Endothelial cell of umbilical vein (primary cell): Measurements from ENCODE around the gene DPH1. TPM values are rescaled to one million over a fixed set of nuclear protein-coding genes. Genes with fewer than 3 reads are reported as not detected.

Experiments
- BruUV-seq: library from RNA; stranded (reverse); fragments of 400-500 nt; replicated peaks from 2 replicates; lab custom pipeline; 2021; lab: Mats Ljungman, UMichigan
- CTCF ChIA-PET: fragments of 300-600, 350-600 bp; sonication (Branson Sonifier 250); formaldehyde crosslinking; loops from one replicate; lab custom pipeline; 2021; ENCODE audit warnings: antibody characterized with exemption, inconsistent platforms; lab: Charles Lee
- POLR2A ChIA-PET: fragments of 300-600, 350-600 bp; sonication (Branson Sonifier 250); formaldehyde crosslinking; loops from one replicate; lab custom pipeline; 2021; ENCODE audit warnings: antibody characterized with exemption, inconsistent platforms; lab: Charles Lee
- DNase-seq: peaks from one replicate; pipeline ENCODE4 v3.0.0-alpha.2; 2011; ENCODE audit warnings: low read depth, low spot score
- FAIRE-seq: peaks from 2 replicates; lab custom pipeline; 2011; peaks lifted over from hg19 to GRCh38; lab: Jason Lieb, UNC
- H2AFZ ChIP-seq: 2 replicates; pipeline ENCODE4 v1.6.0; 2012; ENCODE audit warnings: low read depth, low read length, control low read depth, inconsistent platforms
- H3K27ac ChIP-seq: 2 replicates; pipeline ENCODE4 v1.5.1; 2011; ENCODE audit warnings: low read depth, mild to moderate bottlenecking, control low read depth, low read length, moderate library complexity; ENCODE audit not compliant: insufficient read depth
- H3K27me3 ChIP-seq, 2 experiments: 2 replicates each; pipeline versions ENCODE4 v1.6.0 to v1.6.1; 2011; ENCODE audit warnings: low read length in 2 of 2, mixed read lengths in 1 of 2; ENCODE audit not compliant: control insufficient read depth in 2 of 2, insufficient read depth in 2 of 2
- H3K36me3 ChIP-seq, 2 experiments: 2 replicates in 1 of 2; 3 replicates in 1 of 2; pipeline ENCODE4 v1.5.1; 2011; ENCODE audit warnings: low read length in 2 of 2, mild to moderate bottlenecking in 1 of 2, moderate library complexity in 1 of 2; ENCODE audit not compliant: control insufficient read depth in 2 of 2, insufficient read depth in 2 of 2; ENCODE audit errors: extremely low read depth in 1 of 2
- H3K4me1 ChIP-seq: 3 replicates; pipeline ENCODE4 v1.5.1; 2011; ENCODE audit warnings: mild to moderate bottlenecking, low read length; ENCODE audit not compliant: control insufficient read depth, insufficient read depth; ENCODE audit errors: extremely low read depth
- H3K4me2 ChIP-seq: 2 replicates; pipeline ENCODE4 v1.6.1; 2011; ENCODE audit warnings: low read length, control low read depth, mixed read lengths; ENCODE audit not compliant: insufficient read depth
- H3K4me3 ChIP-seq, 3 experiments: fragments of 200-600 bp in 1 of 3; sonication (generic), shearing (Covaris generic) in 1 of 3; replicated peaks in 1 of 3; 2 replicates each; pipeline ENCODE4 v1.5.1; 2011 to 2016; ENCODE audit warnings: control low read depth in 3 of 3, low read length in 3 of 3, mild to moderate bottlenecking in 2 of 3, inconsistent platforms in 1 of 3, low read depth in 1 of 3, moderate library complexity in 1 of 3; ENCODE audit not compliant: insufficient read depth in 1 of 3
- H3K79me2 ChIP-seq: 2 replicates; pipeline ENCODE4 v1.6.0; 2012; ENCODE audit warnings: low read length, inconsistent platforms; ENCODE audit not compliant: control insufficient read depth, insufficient read depth
- H3K9ac ChIP-seq: replicated peaks from 2 replicates; pipeline ENCODE3; 2011; ENCODE audit warnings: low read length, control low read depth; ENCODE audit not compliant: insufficient read depth; ENCODE audit errors: extremely low read depth
- H3K9me1 ChIP-seq: replicated peaks from 3 replicates; pipeline ENCODE4 v1.6.0; 2011; ENCODE audit warnings: mild to moderate bottlenecking, low read length; ENCODE audit not compliant: control insufficient read depth, insufficient read depth; ENCODE audit errors: extremely low read depth
- H3K9me3 ChIP-seq: replicated peaks from 2 replicates; pipeline ENCODE4 v1.5.1; 2012; ENCODE audit warnings: low read length, inconsistent platforms; ENCODE audit not compliant: control insufficient read depth, insufficient read depth
- H4K20me1 ChIP-seq: replicated peaks from 2 replicates; pipeline ENCODE3; 2011; ENCODE audit warnings: mild to moderate bottlenecking, low read length; ENCODE audit not compliant: control insufficient read depth, insufficient read depth; ENCODE audit errors: extremely low read depth
- CTCF ChIP-seq, 2 donors: IDR thresholded peaks; 1 replicate in 1 of 2; 2 replicates in 1 of 2; pipeline ENCODE4 v1.5.1; 2011; ENCODE audit warnings: low read length in 2 of 2, mild to moderate bottlenecking in 2 of 2, moderate library complexity in 2 of 2, control low read depth in 1 of 2, inconsistent platforms in 1 of 2, low read depth in 1 of 2; ENCODE audit not compliant: insufficient read depth in 1 of 2; ENCODE audit errors: extremely low read depth in 1 of 2
- EZH2 ChIP-seq: IDR thresholded peaks from 2 replicates; pipeline ENCODE4 v1.6.1; 2012; ENCODE audit warnings: borderline replicate concordance, low read depth, mild to moderate bottlenecking, moderate library complexity, low read length, inconsistent platforms; ENCODE audit not compliant: severe bottlenecking
- FOS ChIP-seq: IDR thresholded peaks from 2 replicates; pipeline ENCODE4 v1.6.1; 2011; ENCODE audit warnings: mild to moderate bottlenecking, low read length, moderate library complexity, borderline replicate concordance; ENCODE audit not compliant: insufficient read depth
- GATA2 ChIP-seq: IDR thresholded peaks from 2 replicates; pipeline ENCODE4 v1.7.0; 2011; ENCODE audit warnings: low read depth, mild to moderate bottlenecking, moderate library complexity, mixed read lengths, low read length; ENCODE audit not compliant: insufficient read length, insufficient read depth
- JUN ChIP-seq: IDR thresholded peaks from 2 replicates; pipeline ENCODE4 v1.6.1; 2011; ENCODE audit warnings: borderline replicate concordance, low read depth; ENCODE audit not compliant: insufficient read length, insufficient read depth
- MAX ChIP-seq: IDR thresholded peaks from 2 replicates; pipeline ENCODE4 v1.6.1; 2011; ENCODE audit not compliant: insufficient read depth, insufficient read length
- MYC ChIP-seq: IDR thresholded peaks from one replicate; pipeline ENCODE4 v1.6.1; 2011; ENCODE audit warnings: mild to moderate bottlenecking, low read depth, low read length
- POLR2A ChIP-seq: IDR thresholded peaks from 2 replicates; pipeline ENCODE4 v1.6.1; 2012; ENCODE audit warnings: low read depth, mild to moderate bottlenecking, control low read depth, low read length
- POLR2AphosphoS5 ChIP-seq: IDR thresholded peaks from 2 replicates; pipeline ENCODE4 v1.6.1; 2012; ENCODE audit warnings: low read depth, mild to moderate bottlenecking, control low read depth, low read length, moderate library complexity; ENCODE audit not compliant: insufficient read depth
- dilution Hi-C: fragments of 300-500 bp; cut with MboI; formaldehyde crosslinking; loops from one replicate; pipeline ENCODE4 v1.15.0; 2019; ENCODE audit warnings: low sequenced_read_pairs; ENCODE audit not compliant: extremely low pct_ligation_motif_present
- intact Hi-C: fragments of 100-400 bp; cut with micrococcal nuclease; formaldehyde crosslinking; loops from one replicate; pipeline ENCODE4 v1.10.0; 2022
- polyA plus RNA-seq, 4 experiments: library from polyadenylated mRNA; depleted of rRNA in 3 of 4; stranded (reverse) in 3 of 4; unstranded in 1 of 4; fragments of >200 nt; gene quantifications; 2 replicates each; pipeline versions ENCODE4 v1.2.1 to v1.2.3, GENCODE V29; 2011 to 2012; ENCODE audit warnings: missing spikeins in 1 of 4
- total RNA-seq: library from RNA; stranded (reverse); gene quantifications from 2 replicates; pipeline ENCODE4 v1.2.3, GENCODE V29; 2021

The DPH1 gene
- total and polyA plus RNA-seq, 2 donors (not counting 3 experiments of a cell fraction or from before 2014, with no cell fraction given): 37.8 to 45.6 TPM

GRCh38 chr17:2075336-2076086 lies 45.6 kb downstream of the DPH1 start:
- Histone ChIP-seq H3K4me2 (no peak overlapping the region), H3K4me3 (no peak overlapping the region), H3K4me1 (peaks cover 27% of the 10 kb centered on the region), H3K27me3 (no peaks in the 10 kb centered on the region), H3K9me3 (no peaks in the 10 kb centered on the region), H4K20me1 (no peaks in the 10 kb centered on the region), H3K27ac (no peak overlapping the region), H3K9ac (no peak overlapping the region), H3K36me3 (peaks cover 0 to 4% of the 10 kb centered on the region in 2 experiments), H2AFZ (no peak overlapping the region), H3K79me2 (no peaks in the 10 kb centered on the region), H3K9me1 (no peaks in the 10 kb centered on the region)
- no TSS peak for BruUV-seq
- POLR2A ChIA-PET: no interaction called here
- dilution Hi-C loops (no loop called here), intact Hi-C loops (no loop called here)
- FAIRE-seq (no peak), DNase-seq (no peak)
- CTCF ChIA-PET: interaction anchor here (1.9 to 2.3 kb wide), 3 partner anchors 10 to 169 kb away, joined by 4 to 10 read pairs (median 7); no protein-coding TSS in a partner anchor
- TF ChIP-seq GATA2: no peak
- TF ChIP-seq POLR2A: no peak
- TF ChIP-seq JUN: no peak
- no peak for TF ChIP-seq FOS
- no peak for TF ChIP-seq MYC
- no peak for TF ChIP-seq EZH2
- TF ChIP-seq POLR2AphosphoS5: no peak
- TF ChIP-seq CTCF (IDR thresholded peaks at IDR 0.05; ENCODE audit: extremely low read depth in 1 of 2, insufficient read depth in 1 of 2, low read depth in 1 of 2, low read length in 2 of 2): no peak
- no peak for TF ChIP-seq MAX
